Heart left ventricle (tissue), 16 donors: ENCODE measurements around the gene HS6ST3. TPM values are rescaled to one million over a fixed set of nuclear protein-coding genes. Genes with fewer than 3 reads are reported as not detected.

Experiments used
- ATAC-seq, 4 donors: fragments of 200-7000 bp; cut with Tn5 transposase; one replicate each; pipeline ENCODE4 v1.9.1; 2020 to 2022; ENCODE audit warnings: moderate library complexity in 4 of 4, mild to moderate bottlenecking in 3 of 4, moderate number of reproducible peaks in 1 of 4
- DNase-seq, 5 donors: peaks; one replicate each; pipeline ENCODE4 v3.0.0-alpha.2; 2020
- H3K27ac ChIP-seq, 12 donors: fragments of 200-600 bp; sonication (generic) in 4 of 12; one replicate each; pipeline versions ENCODE4 v1.5.0 to v1.8.0; 2016 to 2022; ENCODE audit warnings: mild to moderate bottlenecking in 2 of 12
- H3K27me3 ChIP-seq, 9 donors: fragments of 200-600 bp; sonication (generic) in 2 of 9; one replicate each; pipeline versions ENCODE4 v1.5.1 to v1.8.0; 2016 to 2022; ENCODE audit warnings: mild to moderate bottlenecking in 3 of 9
- H3K36me3 ChIP-seq, 9 donors: fragments of 200-600 bp; sonication (generic) in 2 of 9; one replicate each; pipeline versions ENCODE4 v1.5.0 to v1.8.0; 2018 to 2022; ENCODE audit warnings: mild to moderate bottlenecking in 2 of 9
- H3K4me1 ChIP-seq, 12 donors: fragments of 200-600 bp; sonication (generic) in 4 of 12; one replicate each; pipeline versions ENCODE4 v1.5.0 to v1.8.0; 2016 to 2022; ENCODE audit warnings: mild to moderate bottlenecking in 3 of 12
- H3K4me3 ChIP-seq, 12 donors: fragments of 200-600 bp; sonication (generic) in 4 of 12; one replicate each; pipeline versions ENCODE4 v1.5.0 to v1.8.0; 2017 to 2022; ENCODE audit warnings: mild to moderate bottlenecking in 9 of 12, moderate library complexity in 4 of 12
- H3K9me3 ChIP-seq, 12 donors: fragments of 200-600 bp; sonication (generic) in 4 of 12; one replicate each; pipeline versions ENCODE4 v1.5.0 to v1.8.0; 2016 to 2022; ENCODE audit warnings: mild to moderate bottlenecking in 1 of 12
- CTCF ChIP-seq, 12 donors: fragments of 200-600 bp; sonication (generic) in 4 of 12; IDR thresholded peaks; one replicate each; pipeline versions ENCODE4 v1.5.0 to v1.8.0; 2018 to 2022; ENCODE audit warnings: antibody characterized with exemption in 12 of 12, mild to moderate bottlenecking in 5 of 12
- POLR2A ChIP-seq, 2 donors: fragments of 450-650 bp; IDR thresholded peaks; one replicate each; pipeline ENCODE4 v1.6.1; 2017; ENCODE audit warnings: antibody characterized with exemption in 2 of 2, mild to moderate bottlenecking in 2 of 2, moderate library complexity in 2 of 2
- WGBS, 4 donors: extraction: QIAGEN DNeasy Blood & Tissue Kit in 2 of 4; methylation state at CpG; one replicate each; pipeline versions ENCODE4 v1.1.5 to v1.1.7; 2013 to 2018; 5-methylcytosine and 5-hydroxymethylcytosine counted together
- intact Hi-C, 10 donors: fragments of 100-400 bp; cut with DNase I; formaldehyde crosslinking; loops; one replicate each; pipeline versions ENCODE4 v1.11.1 to v1.14.2; 2022
- polyA plus RNA-seq, 2 donors: library from polyadenylated mRNA; stranded (reverse); fragments of 200-250 nt; gene quantifications; one replicate each; pipeline ENCODE4 v1.2.3, GENCODE V29; 2013
- total RNA-seq, 9 donors: library from RNA; depleted of rRNA in 2 of 9; stranded (reverse); fragments of >200 nt in 2 of 9; fragmentation: NEBNext Ultra II Directional in 3 of 9; extraction: Animal tissue kit (Norgen Biotek cat#: 25700) in 3 of 9; gene quantifications; one replicate each; pipeline versions ENCODE4 v1.1.0 to v1.2.4, GENCODE V29; 2016 to 2023
- donor health status: ischemic (EF 13 %, LVEDD 7.1; RV severe dilation, severe dysfunction).
- donor health status: healthy with polysubstance abuse.
- donor health status: DM: no; HTN: yes; CAD: no.
- donor health status: DM: no; HTN: no; CAD: no.
- donor health status: ischemic (EF 25% LVEDD 6.9; RV normal size, moderate dysfunction).
- donor health status: ischemic (EF 25% LVEDD 5.7; RV mildly dilated, moderate dysfunction).
- donor health status: healthy.
- donor health status: DM: yes; HTN: yes; CAD: no.
- donor health status: ischemic (EF 35%, LVEDD 5.7; RV mildly dilated, moderate dysfunction).
- donor health status: nonischemic (EF 11% LVEDD 7.7; RV severe dilation, severe dysfunction).
- donor health status: DM: yes; HTN: yes; CAD: no.
- donor health status: PGD.
- donor health status: ischemic (EF 29% LVEDD 5.4; RV normal size, mild dysfunction).
- donor health status: nonischemic (EF 23%, LVEDD 6.1; RV moderate dilation, normal function).

Gene HS6ST3
- total and polyA plus RNA-seq, 11 donors: 0.01 to 5.2 (median 1.2) TPM

GRCh38 chr13:96651598-96651997, 561.7 kb downstream of the HS6ST3 start:
- ATAC-seq (no peak), DNase-seq (no peak)
- 21 to 33% (median 27%) methylated on average over 1 of the region's 1 CpG for WGBS, 4 donors
- Histone ChIP-seq H3K27ac (no peak overlapping the region), H3K4me1 (no peaks in the 10 kb centered on the region), H3K36me3 (no peaks in the 10 kb centered on the region), H3K9me3 (peaks cover 0 to 4% (median 0%) of the 10 kb centered on the region in 12 donors), H3K4me3 (no peak overlapping the region), H3K27me3 (no peaks in the 10 kb centered on the region)
- no peak for TF ChIP-seq POLR2A (IDR thresholded peaks at IDR 0.05)
- no peak for TF ChIP-seq CTCF (IDR thresholded peaks at IDR 0.05)
- intact Hi-C loops: no loop called here

DNA sequence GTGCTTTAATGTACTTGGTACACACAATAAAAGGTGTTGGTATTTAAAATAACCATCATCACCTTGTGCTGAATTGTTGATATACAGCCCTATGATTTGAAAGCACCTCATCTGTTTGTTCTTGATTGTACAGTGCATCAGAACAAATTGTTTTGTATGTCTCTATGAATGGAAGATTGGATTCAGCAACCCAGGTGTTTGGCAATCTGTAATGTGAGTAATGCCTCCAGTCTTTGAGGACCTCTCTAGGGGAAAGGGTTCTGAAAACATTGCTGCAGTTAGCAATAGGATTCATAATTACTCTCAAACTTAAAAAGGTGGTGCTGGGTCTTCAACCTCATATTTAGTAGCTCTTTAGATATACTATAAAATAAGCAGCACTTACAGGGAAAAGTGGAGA, 562.6 kb downstream of the HS6ST3 start:
- Histone ChIP-seq H3K36me3 (no peaks in the 10 kb centered on the region), H3K4me3 (no peak overlapping the region), H3K27ac (no peak overlapping the region), H3K9me3 (peaks cover 0 to 2% (median 0%) of the 10 kb centered on the region in 12 donors), H3K4me1 (no peaks in the 10 kb centered on the region), H3K27me3 (no peaks in the 10 kb centered on the region)
- no peak for ATAC-seq
- no peak for DNase-seq
- intact Hi-C loops: no loop called here
- TF ChIP-seq POLR2A (IDR thresholded peaks at IDR 0.05): no peak
- no peak for TF ChIP-seq CTCF (IDR thresholded peaks at IDR 0.05)

DNA sequence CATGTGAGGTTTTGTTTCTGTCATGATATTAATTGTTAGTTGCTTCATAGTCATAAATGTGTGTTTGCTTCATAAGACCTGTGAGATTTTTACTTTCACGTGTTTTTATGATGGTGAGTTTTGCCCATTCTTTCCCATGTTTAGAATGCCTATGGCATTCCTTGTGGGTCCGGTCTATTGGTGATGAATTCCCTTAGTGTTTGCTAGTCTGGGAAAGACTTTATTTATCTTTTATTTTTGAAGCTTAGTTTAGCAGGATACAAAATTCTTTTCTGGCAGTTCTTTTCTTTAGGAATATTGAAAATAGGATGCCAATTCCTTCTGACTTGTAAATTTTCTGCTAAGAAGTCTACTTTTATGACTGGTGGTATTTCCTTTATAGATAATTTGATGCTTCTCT, 571.7 kb downstream of the HS6ST3 start:
- Histone ChIP-seq H3K4me3 (no peak overlapping the region), H3K36me3 (no peaks in the 10 kb centered on the region), H3K4me1 (no peaks in the 10 kb centered on the region), H3K27ac (no peak overlapping the region), H3K9me3 (peaks cover 0 to 26% (median 11%) of the 10 kb centered on the region in 12 donors), H3K27me3 (no peaks in the 10 kb centered on the region)
- TF ChIP-seq POLR2A (IDR thresholded peaks at IDR 0.05) (no peak), CTCF (IDR thresholded peaks at IDR 0.05) (no peak)
- WGBS, 4 donors: 89 to 92% (median 90%) methylated on average over 2 of the region's 2 CpGs
- intact Hi-C loops: no loop called here
- ATAC-seq (no peak), DNase-seq (no peak)

DNA sequence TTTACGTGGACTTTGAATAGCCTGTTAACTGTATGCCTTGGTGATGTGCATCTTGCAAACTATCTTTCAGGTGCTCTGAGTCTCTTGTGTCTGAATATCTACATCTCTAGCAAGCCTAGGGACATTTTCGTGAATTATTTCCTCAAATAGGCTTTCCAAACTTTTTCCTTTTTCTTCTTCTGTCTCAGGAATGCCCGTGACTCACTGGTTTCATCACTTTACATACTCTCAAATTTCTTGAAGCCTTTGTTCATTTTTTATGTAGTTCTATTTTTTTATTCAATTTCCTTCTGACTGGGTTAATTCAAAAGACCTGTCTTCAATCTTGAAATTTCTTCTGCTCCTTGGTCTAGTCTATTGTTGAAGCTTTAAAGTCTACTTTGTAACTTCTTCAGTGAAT, 572.1 kb downstream of the HS6ST3 start:
- 66 to 76% (median 70%) methylated on average over 3 of the region's 3 CpGs for WGBS, 4 donors
- Histone ChIP-seq H3K27me3 (no peaks in the 10 kb centered on the region), H3K36me3 (no peaks in the 10 kb centered on the region), H3K4me3 (no peak overlapping the region), H3K9me3 (peaks cover 0 to 26% (median 11%) of the 10 kb centered on the region in 12 donors), H3K27ac (no peak overlapping the region), H3K4me1 (no peaks in the 10 kb centered on the region)
- ATAC-seq (no peak), DNase-seq (no peak)
- no peak for TF ChIP-seq CTCF (IDR thresholded peaks at IDR 0.05)
- TF ChIP-seq POLR2A (IDR thresholded peaks at IDR 0.05): no peak
- intact Hi-C loops: no loop called here
